Activated naive CD4-positive, alpha-beta T cell (primary cell): ENCODE data around the gene DPM3.
"Not testable (repeated sequence)": the region's sequence is repeated elsewhere in the genome, so short reads cannot be mapped to it uniquely, and the experiment has no call there.

ENCODE experiments used
- DNase-seq, 4 experiments: peaks; one replicate each; lab custom pipeline; 2025; lab: John Stamatoyannopoulos, UW

Gene DPM3

DNA sequence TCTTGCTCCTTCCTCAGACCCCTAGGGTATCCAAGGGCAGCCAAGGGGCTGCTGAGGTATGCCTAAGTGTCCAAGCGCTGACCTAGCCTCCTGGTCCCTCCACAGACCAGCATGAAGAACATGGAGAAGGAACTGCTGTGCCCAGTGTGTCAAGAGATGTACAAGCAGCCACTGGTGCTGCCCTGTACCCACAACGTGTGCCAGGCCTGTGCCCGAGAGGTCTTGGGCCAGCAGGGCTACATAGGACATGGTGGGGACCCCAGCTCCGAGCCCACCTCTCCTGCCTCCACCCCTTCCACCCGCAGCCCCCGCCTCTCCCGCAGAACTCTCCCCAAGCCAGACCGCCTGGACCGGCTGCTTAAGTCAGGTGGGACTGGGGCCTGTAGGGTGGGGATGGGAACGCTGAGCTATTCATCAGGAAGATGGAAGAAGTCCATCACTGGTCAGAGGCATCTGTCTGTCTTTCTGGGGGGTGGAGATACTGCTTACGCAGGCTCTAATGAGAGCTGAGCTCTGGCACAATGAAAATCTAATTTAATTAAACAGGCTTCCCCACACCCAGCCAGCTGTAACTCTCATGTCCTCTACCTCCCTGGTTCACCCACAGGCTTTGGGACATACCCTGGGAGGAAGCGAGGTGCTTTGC, 35.1 kb upstream of the DPM3 start:
- DNase-seq, result no peak

DNA sequence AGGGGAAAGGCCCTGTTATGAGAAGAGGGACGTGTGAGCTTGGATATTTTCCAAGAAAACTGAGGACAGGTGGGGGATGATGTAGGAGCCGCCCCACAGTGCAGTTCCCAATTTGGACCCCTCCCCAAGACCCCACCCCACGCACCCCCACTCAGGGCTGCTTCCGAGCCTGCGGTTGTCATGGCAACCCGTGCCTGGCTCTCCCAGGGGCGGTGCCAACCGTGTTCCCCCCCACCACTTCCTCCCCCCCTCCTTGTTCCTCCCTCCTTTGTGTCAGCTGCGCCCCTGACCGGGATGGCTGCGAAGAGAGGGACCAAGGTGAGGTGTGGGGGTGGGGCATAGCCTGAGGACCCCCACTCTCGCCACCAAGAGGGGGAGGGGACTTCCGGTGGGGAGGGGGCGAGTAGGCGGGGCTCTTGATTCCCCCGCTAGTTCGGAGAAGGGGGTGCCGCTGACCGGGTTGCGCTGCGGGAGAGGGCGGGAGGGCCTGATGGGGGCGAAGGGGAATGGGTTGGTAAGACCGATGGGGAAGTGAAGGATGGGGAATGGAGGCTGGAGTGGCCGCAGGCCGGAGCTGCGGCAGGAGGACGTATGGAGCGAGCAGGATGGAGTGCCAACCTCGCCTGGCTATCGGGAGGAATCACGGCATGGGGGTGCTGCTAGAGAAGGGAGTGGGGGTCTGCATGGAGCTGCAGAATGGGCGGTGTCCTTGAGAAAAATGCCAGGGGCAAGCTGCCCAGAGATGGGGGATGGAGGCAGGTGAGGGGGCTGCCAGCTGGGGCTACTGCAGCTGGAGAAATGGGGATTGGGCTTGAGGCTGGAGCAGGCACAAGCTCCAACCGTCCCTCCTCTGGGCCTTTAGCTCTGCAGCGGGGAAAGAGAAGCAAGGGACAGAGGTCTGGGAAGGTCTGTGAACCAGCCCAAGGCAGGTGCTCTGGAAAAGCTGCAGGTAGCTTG, 34.3 kb upstream of the DPM3 start:
- peak in 2 of 4 experiments; percentile 27 to 48 for DNase-seq

DNA sequence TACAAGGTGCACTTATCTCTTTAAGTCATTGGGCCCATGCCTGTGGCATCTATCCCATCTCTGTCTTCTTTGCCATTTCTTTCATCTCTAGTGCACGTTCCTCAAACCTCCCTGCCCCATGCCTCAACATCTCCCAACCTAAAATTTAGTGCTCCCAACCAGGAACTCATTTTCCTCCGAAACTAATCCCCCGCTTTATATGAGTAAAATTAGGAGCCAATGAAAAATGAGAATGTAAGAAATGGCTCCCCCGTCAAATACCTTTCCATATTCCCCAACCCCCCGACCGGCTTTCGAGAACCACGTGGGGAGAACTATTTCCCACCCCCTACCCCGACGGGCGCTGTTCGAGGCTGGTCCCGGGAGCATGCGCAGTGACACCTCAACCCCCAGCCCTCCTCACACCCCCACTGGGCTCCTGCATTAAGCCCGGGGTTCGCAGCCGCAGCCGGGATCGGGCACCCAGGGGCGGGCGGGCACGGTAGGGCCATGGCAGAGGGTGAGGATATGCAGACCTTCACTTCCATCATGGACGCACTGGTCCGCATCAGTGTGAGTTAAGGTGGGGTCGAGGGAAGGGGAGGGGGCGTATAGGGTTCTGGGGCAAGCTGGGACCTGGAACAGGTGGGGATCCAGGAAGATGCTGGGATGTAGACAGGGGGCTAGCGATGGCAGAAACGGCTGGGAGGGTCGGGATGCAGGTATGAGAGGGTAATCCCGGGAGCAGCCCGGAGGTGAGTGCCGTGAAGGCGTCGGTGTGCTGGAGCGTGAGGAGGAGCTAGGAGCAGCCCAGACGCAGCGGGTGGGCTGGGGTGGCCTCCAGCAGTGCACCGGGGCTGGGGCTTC, 33.4 kb upstream of the DPM3 start, which contains the start of gene TRIM46:
TRIM46 (plus strand) TSS at position 372 of the 846 bp plus-strand sequence; CDS start at position 490, 118 bp downstream.
- DNase-seq, result peak in 3 of 4 experiments; percentile 22 to 39 (median 26)

DNA sequence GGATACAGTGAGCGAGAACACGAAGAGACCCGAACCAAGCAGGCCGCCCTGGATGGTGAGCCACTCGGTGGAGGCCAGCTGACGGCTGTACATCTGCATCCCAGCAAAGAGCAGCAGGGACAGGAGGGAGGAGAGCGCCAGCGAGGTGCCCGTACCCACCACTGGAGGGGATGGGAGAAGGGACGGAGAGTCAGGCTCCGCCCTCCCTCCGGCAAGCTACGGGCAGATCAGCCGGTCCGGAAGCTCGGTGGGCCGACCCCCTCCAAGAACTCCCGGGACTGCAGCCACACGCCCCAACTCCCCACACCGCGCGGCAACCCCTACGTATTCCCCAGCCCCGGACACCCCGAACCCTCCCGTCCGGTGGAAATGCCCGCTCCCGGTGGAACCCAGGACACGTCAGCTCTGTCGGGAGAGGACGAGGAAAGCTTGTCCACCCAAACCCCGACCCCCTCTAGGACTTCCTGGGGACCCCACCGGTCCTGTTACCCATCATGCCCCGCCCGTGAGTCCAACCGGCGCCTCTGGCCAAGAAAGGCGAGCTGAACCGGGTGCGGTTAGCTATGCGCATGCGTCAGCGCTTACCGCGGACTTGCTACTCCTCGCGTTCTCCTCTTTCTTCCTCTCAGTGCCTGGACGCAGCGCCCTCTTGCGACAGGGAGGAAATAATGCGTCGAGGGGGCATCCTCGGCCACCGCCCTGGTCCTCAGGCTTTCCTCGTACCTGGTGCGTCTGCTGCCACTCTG, 32.6 kb upstream of the DPM3 start, which contains the start of gene KRTCAP2:
KRTCAP2 (minus strand) TSS at position 573 of the 746 bp plus-strand sequence; CDS start at position 493, 80 bp downstream.
- peak; percentile 86 to 90 (median 87) for DNase-seq

DNA sequence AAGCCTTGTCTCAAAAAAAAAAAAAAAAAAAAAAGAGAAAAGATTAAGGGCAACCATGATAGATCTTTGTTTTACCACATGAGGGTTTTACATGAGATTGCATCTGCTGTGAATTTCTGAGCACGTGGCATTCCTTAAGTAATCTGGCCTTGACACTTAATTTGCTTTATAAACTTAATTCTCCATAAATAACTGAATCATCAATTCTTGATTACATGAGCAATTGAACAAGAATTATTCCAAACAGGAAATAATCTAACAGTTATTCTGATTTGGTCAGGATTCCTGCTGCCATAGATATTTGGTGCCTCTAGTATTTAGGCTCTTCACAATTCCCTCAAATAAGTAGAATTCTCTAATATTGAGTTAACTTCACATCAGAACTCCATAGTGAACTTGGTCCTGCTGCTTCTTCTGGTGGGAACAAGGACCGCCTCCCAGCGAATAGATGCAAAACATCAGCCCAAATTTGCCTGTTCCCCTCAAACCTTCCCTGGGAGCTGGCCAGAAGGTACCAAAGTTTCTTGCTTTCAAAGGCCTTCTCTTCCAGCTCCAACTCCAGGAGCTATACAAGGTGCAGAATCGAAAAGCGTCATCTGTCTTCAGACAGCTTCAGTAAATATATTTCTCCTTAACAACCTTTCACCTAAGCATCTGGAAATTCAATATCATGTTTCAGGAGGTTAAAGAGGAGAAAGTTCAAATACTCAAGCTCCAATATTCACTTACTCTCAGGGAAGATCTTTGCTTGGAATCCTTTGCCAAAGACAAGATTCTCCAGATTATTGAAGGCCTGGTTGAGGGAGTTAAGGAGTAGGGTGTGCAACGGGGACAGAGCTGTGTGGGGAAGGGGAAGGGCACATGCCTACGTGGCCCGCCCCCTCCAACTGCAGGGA, 31.8 kb upstream of the DPM3 start:
- no peak for DNase-seq

DNA sequence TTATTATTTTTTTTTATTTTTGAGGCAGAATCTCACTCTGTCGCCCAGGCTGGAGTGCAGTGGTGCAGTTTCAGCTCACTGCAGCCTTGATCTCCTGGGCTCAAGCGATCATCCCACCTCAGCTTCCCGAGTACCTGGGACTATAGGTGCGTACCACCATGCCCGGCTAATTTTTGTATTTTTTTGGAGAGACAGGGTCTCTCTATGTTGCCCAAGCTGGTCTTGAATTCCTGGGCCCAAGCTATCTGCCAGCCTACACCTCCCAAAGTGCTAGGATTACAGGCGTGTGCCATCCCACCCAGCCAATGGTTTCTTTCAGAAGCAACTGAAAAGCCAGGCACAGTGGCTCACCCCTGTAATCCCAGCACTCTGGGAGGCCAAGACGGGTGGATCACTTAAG, 30.5 kb upstream of the DPM3 start:
- no peak for DNase-seq

DNA sequence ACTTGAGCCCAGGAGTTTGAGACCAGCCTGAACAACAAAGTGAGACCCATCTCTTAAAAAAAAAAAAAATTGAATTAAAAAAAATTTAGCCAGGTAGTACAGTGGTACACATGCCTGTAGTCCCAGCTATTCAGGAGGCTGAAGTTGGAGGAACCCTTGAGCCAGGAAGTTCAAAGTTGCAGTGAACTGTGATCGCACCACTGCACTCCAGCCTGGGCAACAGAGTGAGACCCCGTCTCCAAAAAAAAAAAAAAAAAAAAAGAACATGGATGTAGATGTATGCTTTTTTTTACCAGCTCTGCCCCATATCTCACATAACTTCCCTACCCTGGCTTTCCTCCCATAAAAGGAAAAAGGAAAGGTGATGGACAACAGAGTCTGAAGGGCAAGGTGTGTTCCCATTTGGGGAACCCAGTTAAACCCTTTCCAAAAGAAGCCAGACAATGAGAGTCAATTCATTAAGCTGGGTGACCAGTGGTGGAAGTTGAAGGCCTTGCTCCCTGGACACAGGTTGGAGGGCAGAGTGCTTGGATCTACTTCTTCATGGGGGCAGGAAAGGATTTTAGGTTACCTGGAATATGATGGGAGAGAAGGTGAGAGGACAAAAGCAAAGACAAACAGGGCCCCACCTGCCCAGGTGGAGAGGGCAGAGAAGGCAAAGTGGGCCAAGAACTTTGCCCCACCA, 29.9 kb upstream of the DPM3 start:
- no peak for DNase-seq

DNA sequence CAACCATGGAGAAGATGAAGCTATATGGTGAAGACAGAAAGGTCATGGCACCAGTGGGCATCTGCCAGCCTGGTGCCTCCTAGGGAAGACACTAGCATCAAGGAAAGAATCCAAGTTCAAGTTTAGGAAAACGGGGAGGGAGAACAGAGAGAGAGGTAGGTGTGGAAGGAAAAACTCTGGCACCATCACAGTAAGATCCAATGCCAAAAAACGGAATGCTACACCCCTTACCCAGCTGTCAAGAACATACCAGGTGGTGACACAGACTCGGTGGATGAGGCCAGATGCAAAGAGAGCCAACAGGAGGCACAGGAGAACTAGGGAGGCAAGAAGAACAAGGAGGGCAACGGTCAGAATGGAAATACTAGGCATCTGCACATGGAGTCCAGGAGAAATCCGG, 29.2 kb upstream of the DPM3 start:
- no peak for DNase-seq

DNA sequence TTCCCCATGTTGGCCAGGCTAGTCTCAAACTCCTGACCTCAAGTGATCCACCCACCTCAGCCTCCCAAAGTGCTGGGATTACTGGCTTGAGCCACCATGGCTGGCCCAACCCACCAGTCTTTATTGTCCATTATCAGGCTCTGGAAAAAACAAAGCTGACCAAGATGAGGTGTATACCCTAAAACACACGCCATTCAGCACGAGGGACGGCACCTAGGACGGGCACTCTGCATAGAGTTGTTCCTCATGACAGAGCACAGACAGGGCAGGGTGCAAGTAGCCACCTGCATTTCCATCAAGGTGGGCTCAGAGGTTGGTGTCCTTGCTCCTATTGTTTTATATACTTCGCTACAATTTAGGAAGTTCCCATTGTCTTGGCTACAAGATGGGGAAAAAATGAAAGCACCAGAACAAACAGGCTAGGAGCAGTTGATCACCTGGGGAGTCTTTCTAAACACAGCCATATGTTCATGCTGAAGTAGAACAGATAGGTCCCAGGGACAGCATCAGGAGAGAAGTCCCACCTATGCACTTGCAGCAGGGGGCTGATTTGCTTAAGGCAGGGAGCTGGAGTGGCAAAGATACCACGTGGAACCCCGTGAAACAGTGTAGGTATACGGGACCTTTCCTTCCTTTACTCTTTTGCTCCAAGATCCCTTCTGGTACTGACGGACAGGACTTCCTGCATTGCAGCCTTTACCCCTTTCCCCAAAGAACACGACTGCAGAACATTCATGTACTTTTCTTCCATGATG, 28.3 kb upstream of the DPM3 start:
- DNase-seq, result no peak

DNA sequence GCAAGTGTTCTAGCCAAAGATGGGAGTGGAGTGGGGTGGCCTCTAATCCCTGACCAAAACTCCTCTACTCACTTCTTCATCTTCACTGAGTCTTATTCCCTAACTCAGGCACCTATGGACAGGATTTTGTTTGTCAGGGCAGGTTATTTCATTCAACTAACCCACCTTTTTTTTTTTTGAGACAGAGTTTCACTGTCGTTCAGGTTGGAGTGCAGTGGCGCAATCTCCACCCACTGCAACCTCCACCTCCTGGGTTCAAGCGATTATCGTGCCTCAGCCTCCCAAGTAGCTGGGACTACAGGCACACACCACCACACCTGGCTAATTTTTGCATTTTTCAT, 27.7 kb upstream of the DPM3 start:
- not testable (repeated sequence) for DNase-seq

DNA sequence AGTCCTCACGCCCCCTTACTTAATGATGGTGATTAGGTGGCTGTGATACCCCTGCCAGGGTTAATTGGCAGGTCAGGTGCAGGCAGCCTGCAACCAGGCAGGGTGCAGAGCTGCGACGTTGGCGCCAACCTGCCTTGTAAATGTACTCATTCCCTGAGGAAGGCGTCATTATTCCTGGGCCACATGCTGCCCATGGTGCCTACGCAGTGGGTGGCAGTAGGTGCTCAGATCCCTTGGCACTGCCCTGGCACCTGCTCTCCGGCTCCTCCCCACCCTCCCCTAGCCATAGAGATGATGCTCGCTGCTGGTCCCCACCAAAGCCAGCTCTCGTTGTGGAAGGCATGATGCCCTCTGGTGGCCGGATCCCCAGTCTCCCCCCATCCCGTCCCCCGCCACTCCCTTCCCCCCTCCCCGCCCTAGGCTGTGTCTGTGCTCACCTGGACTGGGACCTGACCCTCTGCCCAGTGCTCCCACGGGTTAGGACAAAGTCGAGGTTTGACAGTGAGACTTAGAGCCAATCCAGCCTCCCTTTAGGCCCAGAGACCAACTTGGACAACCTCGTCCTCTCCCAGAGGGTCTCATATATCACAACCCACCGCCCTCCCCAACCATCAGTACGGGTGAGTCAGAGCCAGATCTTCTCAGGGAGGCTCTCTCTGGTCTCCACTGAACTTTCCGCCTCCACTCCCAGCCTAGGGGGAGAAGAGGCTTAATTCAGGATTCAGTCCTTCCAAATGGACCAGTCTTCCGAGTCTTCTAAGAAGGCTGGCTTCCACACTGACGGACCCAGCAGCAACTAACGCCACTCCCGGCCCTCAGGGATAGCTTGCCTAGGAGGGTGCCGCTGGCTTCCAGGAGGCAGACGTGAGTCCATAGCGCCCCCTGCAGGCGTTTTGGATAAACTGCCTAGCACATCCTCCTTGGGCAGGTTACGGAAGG, 27.1 kb upstream of the DPM3 start:
- peak; percentile 52 to 84 (median 81) for DNase-seq

DNA sequence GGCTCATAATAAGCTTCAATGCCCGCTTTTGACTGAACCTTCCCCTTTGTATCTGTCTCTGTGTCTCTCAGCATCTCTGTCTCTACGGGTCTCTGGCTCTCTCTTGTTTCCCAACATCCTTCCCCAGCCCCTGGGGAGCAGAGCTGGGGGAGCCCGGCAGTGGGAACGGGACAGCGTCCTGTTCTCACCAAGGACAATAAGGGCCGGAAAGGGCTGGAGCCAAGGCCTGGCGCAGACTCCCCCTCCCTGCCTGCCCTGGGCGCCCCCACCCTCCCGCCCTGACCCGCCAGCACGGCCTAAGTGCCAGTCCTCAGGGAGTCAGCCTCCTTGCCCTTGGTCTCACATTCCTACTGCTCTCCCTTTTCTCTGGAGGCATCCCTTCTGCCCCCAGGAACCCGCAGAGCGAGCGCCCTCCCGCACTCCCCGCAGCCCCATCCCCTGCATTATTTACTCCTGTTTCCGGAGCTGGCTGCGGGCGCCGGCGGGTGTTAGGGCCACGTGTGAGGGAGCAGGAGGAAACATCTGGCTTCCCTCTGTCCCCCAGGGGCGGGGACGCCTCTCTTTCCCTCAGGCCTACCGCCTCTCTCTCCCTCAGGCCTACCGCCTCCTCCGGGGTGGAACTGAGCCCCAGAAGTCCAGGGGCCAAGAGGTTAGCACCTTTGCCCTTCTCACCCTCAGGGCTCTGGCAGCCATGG, 26.3 kb upstream of the DPM3 start:
- DNase-seq, result no peak

DNA sequence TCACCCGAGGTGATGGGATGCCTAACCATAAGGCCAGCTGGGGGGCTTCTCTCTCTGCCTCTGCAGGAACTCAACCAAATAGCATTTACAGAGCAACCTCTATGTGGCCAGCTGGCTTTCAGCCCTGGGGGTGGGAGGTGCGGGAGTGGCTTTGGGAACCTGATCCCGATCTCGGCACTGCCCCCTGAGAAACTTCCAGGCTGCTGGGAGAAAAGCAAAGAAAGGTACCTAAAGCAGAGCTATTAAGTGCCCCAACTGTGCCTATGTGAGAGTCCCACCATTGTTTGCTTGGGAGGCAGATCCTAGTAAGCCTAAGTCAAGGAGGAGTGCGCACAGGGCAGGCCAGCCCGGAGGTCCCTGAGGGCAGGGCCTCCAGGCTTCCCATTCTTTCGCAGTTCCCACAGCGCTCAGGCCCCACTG, 25.7 kb upstream of the DPM3 start:
- DNase-seq, result no peak

DNA sequence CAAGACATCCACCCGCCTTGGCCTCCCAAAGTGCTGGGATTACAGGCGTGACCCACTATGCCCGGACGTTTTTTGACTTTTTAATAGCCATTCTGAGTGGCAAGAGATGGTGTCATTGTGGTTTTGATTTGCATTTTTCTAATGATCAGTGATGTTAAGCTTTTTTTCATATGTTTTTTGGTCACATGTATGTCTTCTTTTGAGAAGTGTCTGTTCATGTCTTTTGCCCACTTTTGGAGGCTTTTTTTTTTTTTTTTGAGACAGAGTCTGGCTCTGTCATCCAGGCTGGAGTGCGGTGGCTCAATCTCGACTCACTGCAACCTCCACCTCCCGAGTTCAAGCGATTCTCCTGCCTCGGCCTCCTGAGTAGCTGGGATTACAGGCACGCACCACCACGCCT, 24.3 kb upstream of the DPM3 start:
- DNase-seq, result not testable (repeated sequence)

DNA sequence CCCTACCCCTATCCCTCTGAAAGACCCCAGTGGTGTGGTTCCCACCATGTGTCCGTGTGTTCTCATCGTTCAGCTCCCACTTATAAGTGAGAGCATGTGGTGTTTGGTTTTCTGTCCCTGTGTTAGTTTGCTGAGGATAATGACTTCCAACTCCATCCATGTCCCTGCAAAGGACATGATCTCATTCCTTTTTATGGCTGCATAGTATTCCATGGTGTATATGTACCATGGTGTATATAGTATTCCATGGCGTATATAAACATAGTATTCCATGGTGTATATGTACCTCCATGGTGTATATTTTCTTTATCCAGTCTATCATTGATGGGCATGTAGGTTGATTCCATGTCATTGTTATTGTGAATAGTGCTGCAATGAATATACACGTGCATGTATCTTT, 23.5 kb upstream of the DPM3 start:
- not testable (repeated sequence) for DNase-seq

DNA sequence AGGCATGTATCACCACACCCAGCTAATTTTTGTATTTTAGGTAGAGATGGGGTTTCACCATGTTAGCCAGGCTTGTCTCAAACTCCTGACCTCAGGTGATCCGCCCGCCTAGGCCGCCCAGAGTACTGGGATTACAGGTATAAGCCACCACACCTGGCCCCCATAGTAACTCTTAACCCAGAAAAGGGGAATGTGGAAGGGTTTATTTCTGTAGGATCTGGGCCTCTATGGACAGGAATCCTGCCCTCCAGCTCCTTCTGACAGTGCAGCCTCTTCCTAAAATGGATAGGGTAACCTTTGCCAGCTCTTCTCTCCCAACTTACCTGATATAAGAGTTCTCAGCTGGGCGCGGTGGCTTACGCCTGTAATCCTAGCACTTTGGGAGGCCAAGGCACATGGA, 22.3 kb upstream of the DPM3 start:
- DNase-seq, result not testable (repeated sequence)

DNA sequence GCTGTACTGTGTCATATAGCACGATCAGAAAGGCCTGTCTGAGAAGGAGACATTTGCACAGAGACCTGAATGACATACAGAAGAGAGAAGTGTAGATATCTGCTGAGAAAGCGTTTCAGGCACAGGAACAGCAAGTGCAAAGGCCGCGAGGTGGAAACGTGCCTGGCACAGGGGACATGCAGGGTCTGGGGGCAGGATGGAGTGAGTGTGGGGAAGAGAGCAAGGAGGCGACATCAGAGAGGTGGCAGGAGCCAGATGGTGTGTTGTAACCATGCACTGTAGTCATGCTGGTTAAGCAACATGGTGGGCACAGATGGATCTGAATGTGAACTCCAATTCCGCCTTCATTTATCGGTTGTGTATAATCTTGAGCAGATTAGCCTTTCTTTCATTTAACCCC, 19.8 kb upstream of the DPM3 start:
- DNase-seq, result no peak
